Heart left ventricle (tissue), 16 donors: ENCODE results near the gene PRSS3. TPM values are rescaled to one million over a fixed set of nuclear protein-coding genes. Genes with fewer than 3 reads are reported as not detected.
"Not testable (repeated sequence)": the region's sequence is repeated elsewhere in the genome, so short reads cannot be mapped to it uniquely, and the experiment has no call there.

ENCODE experiments used
- ATAC-seq, 4 donors: fragments of 200-7000 bp; cut with Tn5 transposase; one replicate each; pipeline ENCODE4 v1.9.1; 2020 to 2022; ENCODE audit warnings: moderate library complexity in 4 of 4, mild to moderate bottlenecking in 3 of 4, moderate number of reproducible peaks in 1 of 4
- DNase-seq, 5 donors: peaks; one replicate each; pipeline ENCODE4 v3.0.0-alpha.2; 2020
- H3K27ac ChIP-seq, 12 donors: fragments of 200-600 bp; sonication (generic) in 4 of 12; one replicate each; pipeline versions ENCODE4 v1.5.0 to v1.8.0; 2016 to 2022; ENCODE audit warnings: mild to moderate bottlenecking in 2 of 12
- H3K27me3 ChIP-seq, 9 donors: fragments of 200-600 bp; sonication (generic) in 2 of 9; one replicate each; pipeline versions ENCODE4 v1.5.1 to v1.8.0; 2016 to 2022; ENCODE audit warnings: mild to moderate bottlenecking in 3 of 9
- H3K36me3 ChIP-seq, 9 donors: fragments of 200-600 bp; sonication (generic) in 2 of 9; one replicate each; pipeline versions ENCODE4 v1.5.0 to v1.8.0; 2018 to 2022; ENCODE audit warnings: mild to moderate bottlenecking in 2 of 9
- H3K4me1 ChIP-seq, 12 donors: fragments of 200-600 bp; sonication (generic) in 4 of 12; one replicate each; pipeline versions ENCODE4 v1.5.0 to v1.8.0; 2016 to 2022; ENCODE audit warnings: mild to moderate bottlenecking in 3 of 12
- H3K4me3 ChIP-seq, 12 donors: fragments of 200-600 bp; sonication (generic) in 4 of 12; one replicate each; pipeline versions ENCODE4 v1.5.0 to v1.8.0; 2017 to 2022; ENCODE audit warnings: mild to moderate bottlenecking in 9 of 12, moderate library complexity in 4 of 12
- H3K9me3 ChIP-seq, 12 donors: fragments of 200-600 bp; sonication (generic) in 4 of 12; one replicate each; pipeline versions ENCODE4 v1.5.0 to v1.8.0; 2016 to 2022; ENCODE audit warnings: mild to moderate bottlenecking in 1 of 12
- POLR2A ChIP-seq, 2 donors: fragments of 450-650 bp; IDR thresholded peaks; one replicate each; pipeline ENCODE4 v1.6.1; 2017; ENCODE audit warnings: antibody characterized with exemption in 2 of 2, mild to moderate bottlenecking in 2 of 2, moderate library complexity in 2 of 2
- WGBS, 4 donors: extraction: QIAGEN DNeasy Blood & Tissue Kit in 2 of 4; methylation state at CpG; one replicate each; pipeline versions ENCODE4 v1.1.5 to v1.1.7; 2013 to 2018; 5-methylcytosine and 5-hydroxymethylcytosine counted together
- intact Hi-C, 10 donors: fragments of 100-400 bp; cut with DNase I; formaldehyde crosslinking; loops; one replicate each; pipeline versions ENCODE4 v1.11.1 to v1.14.2; 2022
- polyA plus RNA-seq, 2 donors: library from polyadenylated mRNA; stranded (reverse); fragments of 200-250 nt; gene quantifications; one replicate each; pipeline ENCODE4 v1.2.3, GENCODE V29; 2013
- total RNA-seq, 9 donors: library from RNA; depleted of rRNA in 2 of 9; stranded (reverse); fragments of >200 nt in 2 of 9; fragmentation: NEBNext Ultra II Directional in 3 of 9; extraction: Animal tissue kit (Norgen Biotek cat#: 25700) in 3 of 9; gene quantifications; one replicate each; pipeline versions ENCODE4 v1.1.0 to v1.2.4, GENCODE V29; 2016 to 2023
- TF ChIP-seq, protein P1 (sequence below), 12 donors: fragments of 200-600 bp; sonication (generic) in 4 of 12; IDR thresholded peaks; one replicate each; pipeline versions ENCODE4 v1.5.0 to v1.8.0; 2018 to 2022; ENCODE audit warnings: antibody characterized with exemption in 12 of 12, mild to moderate bottlenecking in 5 of 12
- donor health status: ischemic (EF 13 %, LVEDD 7.1; RV severe dilation, severe dysfunction).
- donor health status: healthy with polysubstance abuse.
- donor health status: DM: no; HTN: yes; CAD: no.
- donor health status: DM: no; HTN: no; CAD: no.
- donor health status: ischemic (EF 25% LVEDD 6.9; RV normal size, moderate dysfunction).
- donor health status: ischemic (EF 25% LVEDD 5.7; RV mildly dilated, moderate dysfunction).
- donor health status: healthy.
- donor health status: DM: yes; HTN: yes; CAD: no.
- donor health status: ischemic (EF 35%, LVEDD 5.7; RV mildly dilated, moderate dysfunction).
- donor health status: nonischemic (EF 11% LVEDD 7.7; RV severe dilation, severe dysfunction).
- donor health status: DM: yes; HTN: yes; CAD: no.
- donor health status: PGD.
- donor health status: ischemic (EF 29% LVEDD 5.4; RV normal size, mild dysfunction).
- donor health status: nonischemic (EF 23%, LVEDD 6.1; RV moderate dilation, normal function).

Gene PRSS3
- total and polyA plus RNA-seq, 11 donors = 0.58 to 1.4 (median 1.0) TPM; not detected in 7

DNA sequence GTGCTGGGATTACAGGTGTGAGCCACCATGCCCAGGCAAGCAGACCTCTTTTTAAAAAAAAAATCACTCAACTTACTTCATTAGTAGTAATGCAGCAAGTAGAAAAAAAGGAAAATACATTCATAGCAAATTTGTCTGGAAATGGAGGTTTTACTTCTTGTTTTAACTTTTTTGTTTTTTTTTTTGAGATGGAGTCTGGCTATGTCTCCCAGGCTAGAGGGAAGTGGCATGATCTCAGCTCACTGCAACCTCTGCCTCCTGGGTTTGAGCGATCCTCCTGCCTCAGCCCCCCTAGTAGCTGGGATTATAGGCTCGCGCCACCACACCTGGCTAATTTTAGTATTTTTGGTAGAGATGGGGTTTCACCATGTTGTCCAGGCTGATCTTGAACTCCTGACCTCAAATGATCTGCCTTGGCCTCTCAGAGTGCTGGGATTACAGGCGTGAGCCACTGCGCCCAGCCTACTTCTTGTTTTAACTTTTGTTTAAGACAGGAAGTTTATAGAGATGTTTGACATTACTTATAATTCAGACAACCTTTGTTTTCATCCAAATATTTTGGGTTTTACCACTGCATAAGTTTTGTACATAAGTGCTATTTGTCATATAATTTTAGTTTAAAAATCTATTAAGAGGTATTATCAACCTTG is 48.1 kb downstream of the PRSS3 start:
- peak in 1 of 4 donors; percentile 29 for ATAC-seq
- H3K4me1 ChIP-seq = peaks cover 0 to 88% (median 50%) of the 10 kb centered on the region in 12 donors
- 75 to 92% (median 86%) methylated on average over 5 of the region's 5 CpGs for WGBS, 4 donors
- H3K27ac ChIP-seq = peak overlapping the region in 2 of 12 donors; percentile 5 to 81
- H3K9me3 ChIP-seq = no peaks in the 10 kb centered on the region
- TF ChIP-seq, protein P1, sequence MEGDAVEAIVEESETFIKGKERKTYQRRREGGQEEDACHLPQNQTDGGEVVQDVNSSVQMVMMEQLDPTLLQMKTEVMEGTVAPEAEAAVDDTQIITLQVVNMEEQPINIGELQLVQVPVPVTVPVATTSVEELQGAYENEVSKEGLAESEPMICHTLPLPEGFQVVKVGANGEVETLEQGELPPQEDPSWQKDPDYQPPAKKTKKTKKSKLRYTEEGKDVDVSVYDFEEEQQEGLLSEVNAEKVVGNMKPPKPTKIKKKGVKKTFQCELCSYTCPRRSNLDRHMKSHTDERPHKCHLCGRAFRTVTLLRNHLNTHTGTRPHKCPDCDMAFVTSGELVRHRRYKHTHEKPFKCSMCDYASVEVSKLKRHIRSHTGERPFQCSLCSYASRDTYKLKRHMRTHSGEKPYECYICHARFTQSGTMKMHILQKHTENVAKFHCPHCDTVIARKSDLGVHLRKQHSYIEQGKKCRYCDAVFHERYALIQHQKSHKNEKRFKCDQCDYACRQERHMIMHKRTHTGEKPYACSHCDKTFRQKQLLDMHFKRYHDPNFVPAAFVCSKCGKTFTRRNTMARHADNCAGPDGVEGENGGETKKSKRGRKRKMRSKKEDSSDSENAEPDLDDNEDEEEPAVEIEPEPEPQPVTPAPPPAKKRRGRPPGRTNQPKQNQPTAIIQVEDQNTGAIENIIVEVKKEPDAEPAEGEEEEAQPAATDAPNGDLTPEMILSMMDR (IDR thresholded peaks at IDR 0.05) = no peak
- TF ChIP-seq POLR2A (IDR thresholded peaks at IDR 0.05) = no peak
- H3K27me3 ChIP-seq = no peaks in the 10 kb centered on the region
- intact Hi-C loops = no loop called here
- no peak overlapping the region for H3K4me3 ChIP-seq
- no peaks in the 10 kb centered on the region for H3K36me3 ChIP-seq
- DNase-seq = peak in 1 of 5 donors; percentile 37

DNA sequence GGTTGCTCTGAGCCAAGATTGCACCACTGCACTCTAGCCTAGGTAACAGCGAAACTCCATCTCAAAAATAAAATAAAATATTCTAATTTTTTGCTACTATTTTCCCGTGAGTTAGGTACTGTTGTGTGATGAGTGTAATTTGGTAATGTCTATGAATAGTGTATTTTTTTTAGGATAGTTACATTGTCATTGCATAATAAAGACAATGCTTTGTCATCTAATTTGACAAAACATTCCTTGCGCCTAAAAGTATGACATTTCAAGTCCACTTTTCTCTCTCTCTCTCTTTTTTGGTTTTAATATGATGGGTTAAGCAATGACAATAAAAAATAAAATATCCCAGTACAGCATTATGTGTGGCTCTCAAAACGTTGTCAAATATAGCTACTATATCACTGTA is 50.9 kb downstream of the PRSS3 start:
- Histone ChIP-seq H3K27ac (no peak overlapping the region), H3K36me3 (no peaks in the 10 kb centered on the region)
- intact Hi-C loops = no loop called here

DNA sequence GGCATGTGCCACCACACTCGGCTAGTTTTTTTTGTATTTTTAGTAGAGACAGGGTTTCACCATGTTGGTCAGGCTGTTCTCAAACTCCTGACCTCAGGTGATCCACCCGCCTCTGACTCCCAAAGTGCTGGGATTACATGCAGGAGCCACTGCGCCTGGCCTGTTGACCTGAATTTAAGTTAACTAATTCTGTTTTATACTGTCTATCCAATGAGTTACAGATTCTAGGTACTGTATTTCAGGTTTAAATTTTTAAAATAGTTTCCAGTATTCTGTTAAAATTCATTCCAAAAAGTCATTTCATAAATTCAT is 52.5 kb downstream of the PRSS3 start:
- intact Hi-C loops, H3K9me3 ChIP-seq, H3K27ac ChIP-seq, DNase-seq, ATAC-seq, H3K4me3 ChIP-seq, H3K27me3 ChIP-seq, H3K36me3 ChIP-seq: not testable (repeated sequence)
- peaks cover 9 to 84% (median 49%) of the 10 kb centered on the region in 12 donors for H3K4me1 ChIP-seq
- 88 to 95% (median 91%) methylated on average over 3 of the region's 3 CpGs for WGBS, 4 donors

More for the DNA sequence above, 50.9 kb downstream of the PRSS3 start:
- Histone ChIP-seq H3K27me3 (no peaks in the 10 kb centered on the region), H3K4me1 (peaks cover 3 to 84% (median 48%) of the 10 kb centered on the region in 12 donors), H3K4me3 (no peak overlapping the region), H3K9me3 (no peaks in the 10 kb centered on the region)
- no peak for DNase-seq
- 74 to 78% (median 75%) methylated on average over 4 of the region's 4 CpGs for WGBS, 4 donors
- TF ChIP-seq, protein P1 (IDR thresholded peaks at IDR 0.05) = no peak
- no peak for TF ChIP-seq POLR2A (IDR thresholded peaks at IDR 0.05)
- ATAC-seq = no peak

Other genes starting within 250 kb of the PRSS3 start
- gene UBE2R2, start 21.6 kb downstream of the PRSS3 start, total RNA-seq = 10 to 100 TPM; 29.4 to 45.7 (median 40.3) TPM
- 10 to 100 TPM; 18.6 to 27.3 TPM for gene UBE2R2, start 21.6 kb downstream of the PRSS3 start, polyA plus RNA-seq